HCEC 1CT (cell line): ENCODE measurements around the gene TMED10.
"Not testable (repeated sequence)": the region's sequence is repeated elsewhere in the genome, so short reads cannot be mapped to it uniquely, and the experiment has no call there.

Experiments
- DNase-seq: peaks from one replicate; pipeline ENCODE4 v3.0.0-alpha.2; 2017

TMED10 gene

DNA sequence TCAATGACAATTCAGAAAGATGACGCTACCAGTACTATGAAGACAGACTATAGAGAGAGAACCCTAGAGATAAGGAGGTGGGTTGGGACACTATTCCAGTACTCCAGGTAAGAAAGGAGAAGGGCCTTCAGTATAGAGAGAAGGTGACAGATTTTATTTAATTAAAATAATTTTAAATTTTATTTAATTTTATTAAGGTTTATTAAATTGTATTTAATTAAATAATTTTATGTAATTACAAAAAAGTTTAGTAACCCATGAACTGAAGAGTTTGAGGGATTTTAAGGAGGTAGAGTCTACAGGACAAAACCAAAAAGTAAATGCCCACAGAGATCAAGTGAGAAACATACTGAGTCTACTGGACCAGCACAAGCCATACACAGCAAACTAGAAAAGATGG, 20.3 kb downstream of the TMED10 start:
- no peak for DNase-seq

DNA sequence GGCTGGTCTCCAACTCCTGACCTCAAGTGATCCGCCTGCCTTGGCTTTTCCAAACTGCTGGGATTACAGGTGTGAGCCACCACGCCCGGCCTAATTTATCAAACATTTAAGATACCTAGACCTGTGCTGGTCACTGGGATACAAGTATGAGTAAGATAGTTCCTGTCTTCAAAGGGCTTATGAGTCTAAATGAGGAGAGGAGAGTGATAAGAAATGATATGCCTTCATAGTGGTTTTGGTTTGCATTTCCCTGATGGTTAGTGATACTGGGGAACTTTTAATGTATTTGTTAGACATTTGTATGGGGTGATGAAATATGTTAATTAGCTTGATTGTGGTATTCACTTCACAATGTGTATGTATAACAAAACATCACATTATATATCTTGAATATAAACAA, 21.2 kb downstream of the TMED10 start:
- DNase-seq: no peak

DNA sequence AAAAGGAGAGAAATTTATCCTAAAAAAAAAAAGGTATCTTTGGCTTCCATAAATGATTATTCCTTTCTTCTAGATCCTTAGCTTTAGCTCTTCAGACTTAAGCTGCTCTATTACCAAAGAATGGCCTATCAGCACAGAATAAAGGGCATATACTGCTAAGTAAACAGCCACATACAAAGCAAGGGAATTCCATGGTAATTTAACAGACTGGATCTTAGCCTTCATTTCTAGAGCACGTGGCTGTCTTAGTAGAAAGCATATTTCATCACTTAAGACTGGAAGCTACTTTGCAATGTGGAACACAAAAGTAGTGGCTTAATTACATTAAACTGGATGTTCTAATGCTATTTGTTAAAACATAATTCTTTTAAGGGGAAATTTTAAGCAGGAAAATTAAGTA, 23.1 kb downstream of the TMED10 start:
- DNase-seq: no peak

- no peak for DNase-seq
Observed at GRCh38 chr14:75151851-75152250, 24.6 kb downstream of the TMED10 start.

DNA sequence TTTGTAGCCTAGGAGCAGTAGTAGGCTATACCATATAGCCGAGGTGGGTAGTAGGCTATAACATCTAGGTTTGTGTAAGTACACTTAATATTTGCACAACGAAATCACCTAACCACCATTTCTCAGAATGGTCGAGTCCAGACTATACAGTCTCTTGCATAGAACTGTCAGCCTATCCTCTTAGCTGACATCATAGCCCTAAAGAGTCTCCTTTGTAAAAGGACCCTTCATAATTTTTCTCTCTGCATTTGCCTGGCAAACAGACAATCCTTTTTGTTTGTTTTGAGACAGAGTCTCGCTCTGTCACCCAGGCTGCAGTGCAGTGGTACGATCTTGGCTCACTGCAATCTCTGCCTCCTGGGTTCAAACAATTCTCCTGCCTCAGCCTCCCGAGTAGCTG, 25.8 kb downstream of the TMED10 start:
- DNase-seq: not testable (repeated sequence)

GRCh38 chr14:75150150-75150549, 26.3 kb downstream of the TMED10 start:
- peak; percentile 7 for DNase-seq

DNA sequence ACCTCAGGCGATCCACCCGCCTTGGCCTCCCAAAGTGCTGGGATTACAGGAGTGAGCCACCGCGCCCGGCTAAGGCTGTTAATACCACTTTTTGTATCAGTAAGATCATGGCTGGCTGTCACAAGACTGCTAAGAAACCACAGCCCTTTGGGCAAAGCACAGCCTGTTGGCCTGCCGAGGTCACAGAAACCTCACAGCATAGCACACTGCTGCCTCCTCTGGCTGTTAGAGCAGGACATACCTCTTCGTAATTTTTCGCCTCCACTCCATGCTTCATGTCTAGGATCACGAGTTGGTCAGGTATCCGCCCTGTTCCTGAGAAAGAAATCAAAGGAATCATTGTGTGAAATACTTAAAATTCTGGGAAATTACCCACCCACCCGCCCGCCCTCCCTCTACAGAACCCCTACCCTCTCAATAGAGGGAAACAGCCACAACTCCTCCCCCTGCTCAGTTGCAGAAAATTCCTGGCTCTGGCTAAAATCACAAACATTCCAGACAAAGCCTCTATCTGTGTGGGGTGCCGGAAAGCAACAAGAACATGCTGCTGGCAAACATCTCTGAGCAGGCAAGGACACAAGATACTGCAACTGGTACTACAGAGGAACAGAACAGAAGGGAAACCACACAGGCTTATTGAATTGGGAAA, 28.9 kb downstream of the TMED10 start:
- peak; percentile 45 for DNase-seq

DNA sequence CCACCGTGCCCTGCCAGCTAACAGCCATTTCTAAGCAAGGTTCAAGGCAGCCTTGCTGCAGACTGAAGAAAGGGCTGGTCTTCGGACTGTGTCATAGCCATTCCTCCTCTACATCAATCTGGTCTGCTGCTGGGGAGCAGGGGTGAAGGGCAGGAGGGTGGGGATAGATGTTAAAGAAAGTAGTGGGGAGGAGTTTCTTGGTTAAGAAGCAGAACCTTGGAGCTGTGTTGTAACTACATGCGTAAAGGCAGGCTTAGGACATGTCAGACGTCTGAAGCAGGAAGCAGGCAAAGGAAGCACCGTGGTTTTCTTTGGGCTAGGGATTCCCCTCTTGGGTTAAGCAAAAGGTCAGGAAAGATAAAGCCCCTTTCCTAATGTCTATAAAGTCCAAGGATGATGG, 31.5 kb downstream of the TMED10 start:
- DNase-seq: no peak

DNA sequence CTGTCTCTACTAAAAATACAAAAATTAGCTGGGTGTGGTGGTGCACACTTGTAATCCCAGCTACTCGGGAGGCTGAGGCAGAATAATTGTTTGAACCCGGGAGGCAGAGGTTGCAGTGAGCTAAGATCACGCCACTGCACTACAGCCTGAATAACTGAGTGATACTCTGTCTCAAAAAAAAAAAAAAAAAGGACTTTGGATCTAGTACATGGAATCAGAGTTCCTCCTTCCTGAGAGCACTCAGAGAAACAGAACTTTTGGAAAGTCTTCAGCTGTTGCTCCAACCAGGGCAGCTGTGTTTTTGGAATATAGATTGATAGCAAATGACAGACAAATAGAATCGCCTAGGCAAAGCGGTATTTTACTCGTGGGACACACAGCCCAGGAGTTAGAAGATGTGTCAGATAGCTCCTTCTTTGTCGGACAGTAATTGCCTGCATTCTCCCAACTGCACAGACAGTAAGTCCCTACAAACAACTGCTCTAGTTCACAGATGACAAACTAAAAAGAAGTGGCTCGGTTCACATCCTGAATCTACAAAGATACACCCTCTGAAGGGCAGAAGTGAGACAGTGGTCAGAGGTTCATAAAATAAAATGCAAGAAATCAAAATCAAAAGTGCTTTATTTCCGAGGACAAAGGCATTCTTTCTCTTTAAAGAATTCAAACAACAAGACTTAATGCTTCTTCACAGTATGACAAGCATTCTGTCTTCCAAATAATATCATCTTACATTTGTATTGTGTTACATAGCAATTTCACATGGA, 32.5 kb downstream of the TMED10 start:
- no peak for DNase-seq

DNA sequence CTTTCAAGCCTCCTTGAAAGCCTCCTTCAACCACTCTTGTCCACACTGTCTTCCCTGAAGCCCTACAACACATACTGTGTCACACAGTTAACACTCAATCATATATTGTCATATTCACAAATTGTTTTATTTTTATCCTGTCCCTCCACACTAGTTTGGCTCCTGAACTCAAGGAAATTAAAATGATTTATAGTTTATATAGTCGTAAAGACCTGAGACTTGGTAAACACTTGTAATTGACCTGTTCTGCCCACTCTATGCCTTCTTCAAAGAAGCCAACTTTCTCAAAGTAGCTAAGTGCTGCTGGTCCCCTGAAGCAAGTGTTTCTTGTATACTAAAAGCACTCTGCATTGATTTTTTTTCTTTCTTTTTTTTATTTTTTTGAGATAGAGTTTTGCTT, 33.9 kb downstream of the TMED10 start:
- DNase-seq: no peak

DNA sequence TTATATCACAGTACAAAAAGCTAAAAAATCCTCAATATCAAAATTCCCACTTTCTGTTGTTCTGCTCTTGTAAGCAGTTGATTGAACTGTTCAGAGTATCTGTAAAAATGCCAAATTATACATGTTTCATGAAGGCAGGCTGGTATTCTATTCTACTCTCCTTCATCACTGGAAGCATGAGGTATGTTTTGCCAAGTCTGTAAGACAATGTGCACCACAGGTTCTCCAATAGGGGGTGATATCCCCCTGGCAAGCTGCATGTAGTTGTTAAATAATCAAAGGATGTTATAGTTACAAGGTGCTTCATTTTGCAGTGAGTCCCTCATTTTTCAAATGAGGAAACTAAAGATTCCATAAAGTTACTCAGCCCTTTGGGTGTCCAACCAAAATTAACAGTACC, 34.4 kb downstream of the TMED10 start:
- DNase-seq: peak; percentile 32

DNA sequence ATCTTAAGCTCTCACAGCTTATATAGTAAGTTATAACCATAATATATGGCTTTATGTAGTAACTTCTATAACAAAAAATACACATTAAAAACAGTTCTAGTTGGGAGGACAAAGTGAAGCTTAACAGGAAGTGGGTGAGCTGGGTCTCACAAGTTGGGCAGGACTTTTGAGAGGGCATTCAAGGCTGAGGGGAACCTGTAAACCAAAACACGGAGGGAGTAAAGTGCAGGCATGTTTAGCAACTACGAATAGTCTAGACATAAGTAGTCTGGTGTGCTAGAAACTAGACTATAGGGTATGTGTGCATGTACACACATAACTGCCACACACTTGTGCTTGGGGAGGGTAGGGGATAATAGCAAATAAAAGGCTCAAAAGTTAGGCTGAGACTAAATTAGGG, 35.4 kb downstream of the TMED10 start:
- DNase-seq: no peak

GRCh38 chr14:75140620-75141019, 35.8 kb downstream of the TMED10 start:
- DNase-seq: no peak

- no peak for DNase-seq
Observed at GRCh38 chr14:75139185-75139584, 37.2 kb downstream of the TMED10 start.

DNA sequence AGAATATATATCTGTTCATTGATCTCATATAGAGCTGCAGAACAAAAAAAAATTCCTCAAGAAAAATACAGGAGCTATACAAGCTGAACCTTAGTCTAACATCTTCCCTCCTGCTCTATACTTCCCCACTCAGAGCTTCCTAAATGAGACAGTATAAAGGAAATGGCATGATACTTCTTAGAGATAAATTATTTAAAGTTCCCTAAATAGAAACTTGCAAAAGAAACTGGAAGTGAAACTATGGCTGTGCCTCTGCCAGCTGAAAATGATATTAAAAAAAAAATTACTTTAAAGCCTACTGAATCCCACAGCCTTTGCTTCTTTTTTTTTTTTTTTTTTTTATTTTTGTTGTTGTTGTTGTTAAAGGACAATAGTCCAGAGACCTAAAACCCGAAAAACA, 37.9 kb downstream of the TMED10 start:
- DNase-seq: no peak

DNA sequence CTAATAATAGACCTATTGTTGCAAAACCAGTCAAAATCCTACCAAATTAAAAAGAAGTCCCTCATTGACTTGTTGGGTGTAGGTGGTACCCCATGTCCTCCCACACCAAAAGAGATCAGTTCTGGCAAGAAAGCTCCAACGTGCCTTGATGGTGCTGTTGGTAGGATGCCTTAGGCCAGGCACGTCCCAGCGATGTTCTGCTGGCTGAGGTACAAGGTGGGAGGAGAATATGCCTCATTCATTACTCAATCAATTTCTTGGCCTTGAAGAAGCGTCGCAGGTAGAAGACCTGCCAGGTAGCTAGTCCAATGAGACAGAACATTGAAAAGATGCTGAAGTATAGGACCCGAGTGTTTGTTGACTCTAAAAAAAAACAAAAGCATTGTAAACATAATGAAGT, 41.8 kb downstream of the TMED10 start:
- no peak for DNase-seq

GRCh38 chr14:75133597-75133996, 42.8 kb downstream of the TMED10 start:
- no peak for DNase-seq

DNA sequence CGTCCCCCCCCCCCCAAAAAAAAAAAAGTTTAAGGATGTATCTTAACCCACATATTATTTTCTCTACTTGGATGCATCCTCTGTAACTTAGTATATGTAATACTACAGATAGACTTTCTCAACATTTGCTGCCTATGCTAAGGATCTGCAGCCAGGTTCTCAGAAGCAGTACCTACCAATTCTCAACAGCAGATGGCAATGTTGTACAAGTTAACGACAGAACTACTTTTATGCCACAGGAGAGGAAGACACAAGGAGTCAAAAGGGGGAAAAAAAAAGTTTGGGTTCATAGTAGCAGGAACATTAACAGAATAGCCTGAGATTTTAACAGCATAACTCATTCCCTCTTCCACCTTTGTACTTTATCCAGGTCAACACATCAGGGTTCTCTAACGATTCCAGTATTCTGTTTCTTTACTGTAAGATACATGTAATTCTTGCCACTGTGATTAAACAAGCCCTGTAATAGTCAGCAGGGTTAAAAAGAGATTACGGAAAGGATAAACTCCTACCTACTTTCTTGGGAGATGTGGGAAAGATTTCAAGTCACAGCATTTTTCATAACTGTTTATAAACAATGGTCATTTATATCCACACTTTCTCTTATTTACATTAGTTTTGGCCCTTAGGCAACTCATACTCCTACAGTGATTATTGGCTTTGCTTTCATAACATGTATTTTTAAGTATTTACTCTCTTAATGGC, 43.9 kb downstream of the TMED10 start:
- peak; percentile 58 for DNase-seq

DNA sequence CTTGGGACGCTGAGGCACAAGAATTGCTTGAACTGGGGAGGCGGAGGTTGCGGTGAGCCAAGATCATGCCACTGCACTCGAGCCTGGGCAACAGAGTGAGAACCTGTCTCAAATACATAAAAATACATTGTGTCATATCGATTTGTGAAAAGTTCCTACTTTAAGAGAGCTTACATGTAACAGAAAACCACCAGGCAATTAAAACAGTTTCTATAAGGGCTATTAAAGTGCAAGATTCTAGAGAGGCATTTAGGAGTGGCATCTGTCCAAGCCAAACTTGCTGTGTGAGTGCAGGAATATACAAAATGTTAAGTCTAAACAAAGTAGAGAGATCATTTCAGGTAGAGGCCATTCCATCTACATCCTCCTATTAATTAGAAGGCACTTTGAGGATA, 47.8 kb downstream of the TMED10 start:
- no peak for DNase-seq

DNA sequence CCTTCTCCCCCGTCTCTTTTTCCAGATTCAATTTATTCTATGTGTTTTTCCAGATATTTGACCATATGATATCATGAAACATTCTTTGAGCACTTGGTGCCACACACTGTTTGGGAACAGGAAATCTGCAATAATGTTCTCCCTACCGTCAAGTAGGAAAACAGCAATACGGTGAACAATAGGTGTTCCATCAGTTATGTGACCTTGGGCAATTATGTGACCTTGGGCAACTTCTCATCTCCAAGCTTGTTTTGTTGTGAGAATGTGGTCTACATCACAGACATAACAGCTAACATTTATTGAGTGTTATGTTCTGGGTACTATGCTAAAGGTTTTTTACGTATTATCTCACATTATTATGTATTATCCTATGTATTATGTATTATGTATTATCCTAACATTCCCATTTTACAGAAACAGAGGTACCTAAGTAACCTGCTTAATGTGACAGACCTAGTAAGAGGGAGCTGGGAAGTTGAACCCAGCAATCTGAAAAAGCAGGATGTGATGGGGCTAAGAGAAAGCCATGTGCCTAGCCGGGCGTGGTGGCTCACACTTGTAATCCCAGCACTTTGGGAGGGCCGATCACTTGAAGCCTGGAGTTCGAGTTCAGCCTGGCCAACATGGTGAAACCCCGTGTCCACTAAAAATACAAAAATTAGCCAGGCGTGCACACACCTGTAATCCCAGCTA, 48.4 kb downstream of the TMED10 start:
- no peak for DNase-seq

- DNase-seq: not testable (repeated sequence)
Observed at GRCh38 chr14:75127474-75127820, 49.0 kb downstream of the TMED10 start.

DNA sequence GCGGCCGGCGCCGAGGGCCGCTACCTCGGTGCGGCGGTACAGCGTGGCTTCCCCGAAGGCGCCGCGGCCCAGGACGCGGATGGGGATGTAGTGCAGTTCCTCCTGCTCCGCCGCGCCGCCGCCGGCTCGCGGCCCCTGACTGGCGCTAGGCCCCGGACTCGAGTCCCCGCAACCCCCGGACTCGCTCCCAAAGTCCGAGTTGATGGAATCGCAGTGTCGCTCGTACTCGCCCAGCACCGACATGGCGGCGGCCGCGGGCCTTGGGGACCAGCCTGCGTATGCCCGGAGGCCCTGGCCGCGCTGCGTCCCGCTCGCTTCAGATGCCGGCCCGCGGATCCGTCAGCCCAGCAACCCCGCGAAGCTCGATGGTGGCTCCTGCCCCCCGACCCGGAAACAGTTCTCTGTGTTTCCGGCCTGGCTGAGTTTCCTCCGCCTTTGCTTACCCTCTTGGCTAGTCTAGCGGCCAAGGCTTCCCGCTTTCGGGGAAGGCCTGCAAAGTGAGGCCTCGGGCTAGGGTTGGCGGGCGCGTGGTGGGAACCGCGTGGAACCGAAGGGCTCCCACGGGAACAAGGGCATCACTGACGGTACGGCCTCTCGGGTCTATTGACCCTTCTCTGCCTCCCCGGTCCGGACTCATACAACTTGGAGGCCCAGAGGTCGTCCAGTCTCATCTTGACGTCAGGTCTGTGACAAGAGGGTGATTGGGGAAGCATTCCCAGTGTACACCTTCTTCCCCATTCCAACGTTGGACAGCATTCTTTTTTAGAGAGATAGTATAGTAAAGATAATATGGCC, 49.5 kb downstream of the TMED10 start, which contains the start of gene NEK9:
NEK9 (minus strand) TSS at position 370 of the 795 bp plus-strand sequence; CDS start at position 243, 127 bp downstream.
- peak; percentile 84 for DNase-seq

- no peak for DNase-seq
Observed at GRCh38 chr14:75126121-75126544, 50.3 kb downstream of the TMED10 start.
